ENCODE results near the gene TRIM52. TPM values are rescaled to one million over a fixed set of nuclear protein-coding genes. Genes with fewer than 3 reads are reported as not detected.

The TRIM52 gene
- total and polyA plus RNA-seq, 10 of the 15 experiments (the other 5 are each of a cell fraction or from before 2014, with no cell fraction given), result 1.4 to 24.3 (median 8.1) TPM

DNA sequence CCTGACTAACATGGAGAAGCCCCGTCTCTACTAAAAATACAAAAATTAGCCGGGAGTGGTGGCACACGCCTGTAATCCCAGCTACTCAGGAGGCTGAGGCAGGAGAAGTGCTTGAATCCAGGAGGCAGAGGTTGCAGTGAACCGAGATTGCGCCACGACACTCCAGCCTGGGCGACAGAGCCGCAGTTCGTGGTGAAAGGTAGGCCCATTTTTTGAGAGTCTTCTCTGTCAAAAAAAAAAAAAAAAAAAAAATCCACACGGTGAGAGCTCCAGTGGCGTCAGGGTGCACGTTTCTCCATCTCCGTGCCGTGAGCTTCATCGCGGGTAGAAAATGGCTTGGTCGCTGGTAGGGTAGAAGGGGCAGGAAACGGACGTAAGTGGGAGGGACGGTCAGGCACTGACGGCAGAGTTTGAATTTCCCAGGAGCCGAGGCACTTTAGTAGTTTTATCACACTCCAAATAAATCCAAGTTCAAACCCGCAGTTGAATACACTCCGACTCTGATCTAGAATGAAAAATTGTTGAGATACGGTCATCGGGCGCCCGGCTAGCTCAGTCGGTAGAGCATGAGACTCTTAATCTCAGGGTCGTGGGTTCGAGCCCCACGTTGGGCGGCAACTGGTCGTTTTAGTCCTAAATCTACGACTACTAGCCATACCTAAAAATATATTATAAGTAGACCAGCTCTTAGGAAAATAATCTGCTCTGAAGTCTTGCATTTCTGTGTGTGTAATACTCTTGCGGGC lies 53.6 kb downstream of the TRIM52 start (continued):
- TF ChIP-seq, protein P1, sequence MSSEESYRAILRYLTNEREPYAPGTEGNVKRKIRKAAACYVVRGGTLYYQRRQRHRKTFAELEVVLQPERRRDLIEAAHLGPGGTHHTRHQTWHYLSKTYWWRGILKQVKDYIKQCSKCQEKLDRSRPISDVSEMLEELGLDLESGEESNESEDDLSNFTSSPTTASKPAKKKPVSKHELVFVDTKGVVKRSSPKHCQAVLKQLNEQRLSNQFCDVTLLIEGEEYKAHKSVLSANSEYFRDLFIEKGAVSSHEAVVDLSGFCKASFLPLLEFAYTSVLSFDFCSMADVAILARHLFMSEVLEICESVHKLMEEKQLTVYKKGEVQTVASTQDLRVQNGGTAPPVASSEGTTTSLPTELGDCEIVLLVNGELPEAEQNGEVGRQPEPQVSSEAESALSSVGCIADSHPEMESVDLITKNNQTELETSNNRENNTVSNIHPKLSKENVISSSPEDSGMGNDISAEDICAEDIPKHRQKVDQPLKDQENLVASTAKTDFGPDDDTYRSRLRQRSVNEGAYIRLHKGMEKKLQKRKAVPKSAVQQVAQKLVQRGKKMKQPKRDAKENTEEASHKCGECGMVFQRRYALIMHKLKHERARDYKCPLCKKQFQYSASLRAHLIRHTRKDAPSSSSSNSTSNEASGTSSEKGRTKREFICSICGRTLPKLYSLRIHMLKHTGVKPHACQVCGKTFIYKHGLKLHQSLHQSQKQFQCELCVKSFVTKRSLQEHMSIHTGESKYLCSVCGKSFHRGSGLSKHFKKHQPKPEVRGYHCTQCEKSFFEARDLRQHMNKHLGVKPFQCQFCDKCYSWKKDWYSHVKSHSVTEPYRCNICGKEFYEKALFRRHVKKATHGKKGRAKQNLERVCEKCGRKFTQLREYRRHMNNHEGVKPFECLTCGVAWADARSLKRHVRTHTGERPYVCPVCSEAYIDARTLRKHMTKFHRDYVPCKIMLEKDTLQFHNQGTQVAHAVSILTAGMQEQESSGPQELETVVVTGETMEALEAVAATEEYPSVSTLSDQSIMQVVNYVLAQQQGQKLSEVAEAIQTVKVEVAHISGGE (CRISPR knock-in tag; IDR thresholded peaks at IDR 0.05), result no peak; the same call in 1 of the 2 replicates
- TF ChIP-seq MEF2B (IDR thresholded peaks at IDR 0.05; ENCODE audit: partially characterized antibody, poor library complexity, severe bottlenecking) (no peak), RUNX3 (IDR thresholded peaks at IDR 0.05; ENCODE audit: low read length) (peak; percentile 54), SIX5 (IDR thresholded peaks at IDR 0.05; ENCODE audit: low read depth, low read length, severe bottlenecking) (no peak), SIN3A (IDR thresholded peaks at IDR 0.05; ENCODE audit: low read depth, low read length) (no peak), LARP7 (IDR thresholded peaks at IDR 0.05) (no peak), FOS (IDR thresholded peaks at IDR 0.05; ENCODE audit: borderline replicate concordance, extremely low read depth, insufficient read length) (no peak), CTCF (IDR thresholded peaks at IDR 0.05 in 2 of 3, conservative IDR thresholded peaks at IDR 0.05 in 1 of 3; ENCODE audit: control insufficient read depth in 2 of 3, extremely low read depth in 1 of 3, insufficient read depth in 1 of 3, low read depth in 3 of 3, low read length in 3 of 3) (no peak), HCFC1 (IDR thresholded peaks at IDR 0.05; ENCODE audit: low read length) (no peak), IKZF2 (IDR thresholded peaks at IDR 0.05) (peak in 1 of 2 experiments; percentile 14; a peak in 1 of 4 replicates), CEBPZ (IDR thresholded peaks at IDR 0.05; ENCODE audit: low read depth, low read length) (no peak), WRNIP1 (IDR thresholded peaks at IDR 0.05; ENCODE audit: borderline replicate concordance, low read depth, low read length) (no peak), RFX5 (IDR thresholded peaks at IDR 0.05; ENCODE audit: low read depth, low read length) (no peak), MXI1 (IDR thresholded peaks at IDR 0.05; ENCODE audit: low read depth, low read length) (peak; percentile 53; the same call in 1 of the 2 replicates), ZSCAN29 (IDR thresholded peaks at IDR 0.05) (peak; percentile 95)
- TF ChIP-seq, protein P2, sequence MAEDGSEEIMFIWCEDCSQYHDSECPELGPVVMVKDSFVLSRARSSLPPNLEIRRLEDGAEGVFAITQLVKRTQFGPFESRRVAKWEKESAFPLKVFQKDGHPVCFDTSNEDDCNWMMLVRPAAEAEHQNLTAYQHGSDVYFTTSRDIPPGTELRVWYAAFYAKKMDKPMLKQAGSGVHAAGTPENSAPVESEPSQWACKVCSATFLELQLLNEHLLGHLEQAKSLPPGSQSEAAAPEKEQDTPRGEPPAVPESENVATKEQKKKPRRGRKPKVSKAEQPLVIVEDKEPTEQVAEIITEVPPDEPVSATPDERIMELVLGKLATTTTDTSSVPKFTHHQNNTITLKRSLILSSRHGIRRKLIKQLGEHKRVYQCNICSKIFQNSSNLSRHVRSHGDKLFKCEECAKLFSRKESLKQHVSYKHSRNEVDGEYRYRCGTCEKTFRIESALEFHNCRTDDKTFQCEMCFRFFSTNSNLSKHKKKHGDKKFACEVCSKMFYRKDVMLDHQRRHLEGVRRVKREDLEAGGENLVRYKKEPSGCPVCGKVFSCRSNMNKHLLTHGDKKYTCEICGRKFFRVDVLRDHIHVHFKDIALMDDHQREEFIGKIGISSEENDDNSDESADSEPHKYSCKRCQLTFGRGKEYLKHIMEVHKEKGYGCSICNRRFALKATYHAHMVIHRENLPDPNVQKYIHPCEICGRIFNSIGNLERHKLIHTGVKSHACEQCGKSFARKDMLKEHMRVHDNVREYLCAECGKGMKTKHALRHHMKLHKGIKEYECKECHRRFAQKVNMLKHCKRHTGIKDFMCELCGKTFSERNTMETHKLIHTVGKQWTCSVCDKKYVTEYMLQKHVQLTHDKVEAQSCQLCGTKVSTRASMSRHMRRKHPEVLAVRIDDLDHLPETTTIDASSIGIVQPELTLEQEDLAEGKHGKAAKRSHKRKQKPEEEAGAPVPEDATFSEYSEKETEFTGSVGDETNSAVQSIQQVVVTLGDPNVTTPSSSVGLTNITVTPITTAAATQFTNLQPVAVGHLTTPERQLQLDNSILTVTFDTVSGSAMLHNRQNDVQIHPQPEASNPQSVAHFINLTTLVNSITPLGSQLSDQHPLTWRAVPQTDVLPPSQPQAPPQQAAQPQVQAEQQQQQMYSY (CRISPR knock-in tag; IDR thresholded peaks at IDR 0.05), result no peak

Data from GM12878 (cell line).